ENCODE results near the gene MMP21.

The MMP21 gene

GRCh38 chr10:125816548-125816947 lies 40.9 kb upstream of the MMP21 start:
- H3K4me3 ChIP-seq (replicated peaks in 1 of 2; ENCODE audit: low read depth in 2 of 2, low read length in 2 of 2) = no peak overlapping the region
- DNase-seq (ENCODE audit: low read depth in 2 of 2) = no peak
- TF ChIP-seq CTCF (IDR thresholded peaks at IDR 0.05; ENCODE audit: low read depth, low read length) = no peak

- no peak overlapping the region for H3K4me3 ChIP-seq (replicated peaks in 1 of 2; ENCODE audit: low read depth in 2 of 2, low read length in 2 of 2)
- no peak for TF ChIP-seq CTCF (IDR thresholded peaks at IDR 0.05; ENCODE audit: low read depth, low read length)
- DNase-seq (ENCODE audit: low read depth in 2 of 2) = no peak
These were observed 40.1 kb upstream of the MMP21 start for GRCh38 chr10:125815764-125816163.

- peak; percentile 16 to 54 for DNase-seq (ENCODE audit: low read depth in 2 of 2)
- no peak for TF ChIP-seq CTCF (IDR thresholded peaks at IDR 0.05; ENCODE audit: low read depth, low read length)
These were observed 36.6 kb upstream of the MMP21 start for GRCh38 chr10:125812128-125812750.

GRCh38 chr10:125811251-125811650 lies 35.6 kb upstream of the MMP21 start:
- no peak overlapping the region for H3K4me3 ChIP-seq (replicated peaks in 1 of 2; ENCODE audit: low read depth in 2 of 2, low read length in 2 of 2)
- no peak for DNase-seq (ENCODE audit: low read depth in 2 of 2)
- no peak for TF ChIP-seq CTCF (IDR thresholded peaks at IDR 0.05; ENCODE audit: low read depth, low read length)

More at GRCh38 chr10:125812128-125812750, 36.6 kb upstream of the MMP21 start:
- no peak overlapping the region for H3K4me3 ChIP-seq (replicated peaks in 1 of 2; ENCODE audit: low read depth in 2 of 2, low read length in 2 of 2)

GRCh38 chr10:125808047-125808446 lies 32.4 kb upstream of the MMP21 start:
- TF ChIP-seq CTCF (IDR thresholded peaks at IDR 0.05; ENCODE audit: low read depth, low read length) = no peak
- H3K4me3 ChIP-seq (replicated peaks in 1 of 2; ENCODE audit: low read depth in 2 of 2, low read length in 2 of 2) = no peak overlapping the region
- no peak for DNase-seq (ENCODE audit: low read depth in 2 of 2)

GRCh38 chr10:125802739-125803138 lies 27.1 kb upstream of the MMP21 start:
- H3K4me3 ChIP-seq (replicated peaks in 1 of 2; ENCODE audit: low read depth in 2 of 2, low read length in 2 of 2) = no peak overlapping the region
- TF ChIP-seq CTCF (IDR thresholded peaks at IDR 0.05; ENCODE audit: low read depth, low read length) = no peak
- DNase-seq (ENCODE audit: low read depth in 2 of 2) = no peak

GRCh38 chr10:125802131-125802530 lies 26.5 kb upstream of the MMP21 start:
- no peak for DNase-seq (ENCODE audit: low read depth in 2 of 2)
- no peak overlapping the region for H3K4me3 ChIP-seq (replicated peaks in 1 of 2; ENCODE audit: low read depth in 2 of 2, low read length in 2 of 2)
- no peak for TF ChIP-seq CTCF (IDR thresholded peaks at IDR 0.05; ENCODE audit: low read depth, low read length)

Measured in cardiac fibroblast (primary cell).